Panc1 (cell line): ENCODE data around the gene SAPCD1. TPM values are rescaled to one million over a fixed set of nuclear protein-coding genes. Genes with fewer than 3 reads are reported as not detected.
A peak's percentile ranks its signal among the peaks of the same experiment; 100 is the strongest.

Experiments
- ATAC-seq: fragments of 200-7000 bp; cut with Tn5 transposase; 2 replicates; pipeline ENCODE4 v1.9.1; 2020; ENCODE audit warnings: mild to moderate bottlenecking, moderate library complexity
- BruUV-seq: library from RNA; stranded (reverse); fragments of 400-500 nt; replicated peaks from 2 replicates; lab custom pipeline; 2021; lab: Mats Ljungman, UMichigan
- CTCF ChIA-PET: fragments of 300-600 bp; sonication (Branson Sonifier 250); formaldehyde crosslinking; loops from one replicate; lab custom pipeline; 2022; ENCODE audit warnings: antibody characterized with exemption; lab: Charles Lee
- POLR2A ChIA-PET: fragments of 300-600 bp; sonication (Branson Sonifier 250); formaldehyde crosslinking; loops from one replicate; lab custom pipeline; 2022; ENCODE audit warnings: antibody characterized with exemption; lab: Charles Lee
- DNase-seq: peaks from one replicate; pipeline ENCODE4 v3.0.0-alpha.2; 2010; ENCODE audit warnings: low read depth, low spot score
- H3K27ac ChIP-seq: 2 replicates; pipeline ENCODE4 v1.5.1; 2011; ENCODE audit warnings: mild to moderate bottlenecking, low read length, inconsistent platforms
- H3K27me3 ChIP-seq: fragments of 200-500 bp; sonication (Bioruptor generic); 2 replicates; pipeline ENCODE4 v1.6.0; 2014; ENCODE audit warnings: low read length, inconsistent platforms; ENCODE audit not compliant: control insufficient read depth, insufficient read depth
- H3K36me3 ChIP-seq: fragments of 200-500 bp; sonication (Bioruptor generic); 2 replicates; pipeline ENCODE4 v1.5.1; 2014; ENCODE audit warnings: inconsistent platforms, mild to moderate bottlenecking, low read length, moderate library complexity; ENCODE audit not compliant: control insufficient read depth, insufficient read depth
- H3K4me1 ChIP-seq: 2 replicates; pipeline ENCODE4 v1.5.1; 2011; ENCODE audit warnings: inconsistent platforms, mild to moderate bottlenecking, low read length, moderate library complexity; ENCODE audit not compliant: control insufficient read depth, insufficient read depth
- H3K4me3 ChIP-seq, 2 experiments: 2 replicates each; pipeline ENCODE4 v1.5.1; 2011 to 2012; ENCODE audit warnings: low read depth in 2 of 2, low read length in 2 of 2, mild to moderate bottlenecking in 2 of 2, inconsistent platforms in 1 of 2, moderate library complexity in 1 of 2
- H3K9me3 ChIP-seq: fragments of 200-500 bp; sonication (Bioruptor generic); 2 replicates; pipeline ENCODE4 v1.5.1; 2014; ENCODE audit warnings: low read depth, mild to moderate bottlenecking, inconsistent platforms, low read length, moderate library complexity; ENCODE audit not compliant: control insufficient read depth, insufficient read depth
- CTCF ChIP-seq: fragments of 450-650 bp; IDR thresholded peaks from 2 replicates; pipeline ENCODE4 v1.5.1; 2017; ENCODE audit warnings: mild to moderate bottlenecking
- POLR2AphosphoS5 ChIP-seq: IDR thresholded peaks from 2 replicates; pipeline ENCODE4 v1.6.1; 2012; ENCODE audit warnings: mild to moderate bottlenecking, low read depth, low read length, moderate library complexity
- REST ChIP-seq, 2 experiments: IDR thresholded peaks; 2 replicates each; pipeline ENCODE4 v1.6.1; 2011 to 2012; ENCODE audit warnings: low read depth in 2 of 2, control low read depth in 1 of 2, low read length in 1 of 2, mild to moderate bottlenecking in 1 of 2, moderate library complexity in 1 of 2; ENCODE audit not compliant: insufficient read depth in 1 of 2
- SIN3A ChIP-seq: IDR thresholded peaks from 2 replicates; pipeline ENCODE4 v1.6.1; 2012; ENCODE audit warnings: low read depth, mild to moderate bottlenecking, low read length, moderate library complexity, borderline replicate concordance; ENCODE audit not compliant: insufficient read depth
- TCF7L2 ChIP-seq: IDR thresholded peaks from 2 replicates; pipeline ENCODE4 v1.6.1; 2011; ENCODE audit warnings: mild to moderate bottlenecking, low read depth, low read length, inconsistent platforms
- in situ Hi-C: cut with HindIII; loops from 2 replicates; pipeline ENCODE4 v1.10.0; 2016; ENCODE audit warnings: low sequenced_read_pairs, low pct_unique_long_range_greater_than_20kb
- intact Hi-C: fragments of 100-400 bp; cut with micrococcal nuclease; formaldehyde crosslinking; loops from one replicate; pipeline ENCODE4 v1.10.0; 2022; ENCODE audit not compliant: unreplicated experiment
- total RNA-seq: library from RNA; stranded (reverse); gene quantifications from one replicate; pipeline ENCODE4 v1.2.1, GENCODE V29; 2021; ENCODE audit not compliant: unreplicated experiment

SAPCD1 gene
- total RNA-seq, 1 experiment from 2014 or later, result 6.3 TPM

GRCh38 chr6:31750411-31751022, 11.9 kb upstream of the SAPCD1 start:
- in situ Hi-C loops, result no loop called here
- ATAC-seq, result no peak
- intact Hi-C loops, result no loop called here
- BruUV-seq, result no TSS peak
- no peak for DNase-seq
- Histone ChIP-seq H3K4me3 (no peak overlapping the region), H3K4me1 (0 out of 2 replicates have a peak, but pooled peaks cover 3% of the 10 kb centered on the region), H3K27ac (no peak overlapping the region), H3K36me3 (no peaks in the 10 kb centered on the region), H3K9me3 (no peaks in the 10 kb centered on the region), H3K27me3 (no peaks in the 10 kb centered on the region)
- ChIA-PET CTCF (no interaction called here), POLR2A (no interaction called here)
- TF ChIP-seq SIN3A, result no peak
- no peak; the same call in 1 of the 2 replicates for TF ChIP-seq POLR2AphosphoS5
- no peak for TF ChIP-seq CTCF
- no peak for TF ChIP-seq REST (IDR thresholded peaks at IDR 0.05; ENCODE audit: insufficient read depth in 1 of 2, low read depth in 2 of 2, low read length in 1 of 2)
- TF ChIP-seq TCF7L2, result no peak

- ChIA-PET CTCF (no interaction called here), POLR2A (interaction anchor here (1.8 kb wide), 1 partner anchor 14 kb away, joined by 6 read pairs; no protein-coding TSS in a partner anchor)
- Histone ChIP-seq H3K4me1 (0 out of 2 replicates have a peak, but pooled peaks cover 3% of the 10 kb centered on the region), H3K4me3 (no peak overlapping the region), H3K36me3 (no peaks in the 10 kb centered on the region), H3K27ac (no peak overlapping the region), H3K27me3 (no peaks in the 10 kb centered on the region), H3K9me3 (no peaks in the 10 kb centered on the region)
- intact Hi-C loops, result no loop called here
- DNase-seq (no peak), ATAC-seq (peak; percentile 86)
- in situ Hi-C loops, result no loop called here
- BruUV-seq, result no TSS peak
- TF ChIP-seq POLR2AphosphoS5 (0 out of 2 replicates have a peak, but pooled peaks have one; percentile 33), TCF7L2 (no peak)
These were observed 9.6 kb upstream of the SAPCD1 start for GRCh38 chr6:31752739-31753319.

GRCh38 chr6:31758281-31758680, 4.2 kb upstream of the SAPCD1 start:
- in situ Hi-C loops (no loop called here), intact Hi-C loops (no loop called here)
- H3K9me3 ChIP-seq, result no peaks in the 10 kb centered on the region
- DNase-seq (no peak), ATAC-seq (no peak)
- ChIA-PET POLR2A (interaction anchor here (0.6 to 1.2 kb wide), 2 partner anchors 57 to 58 kb away, joined by 3 to 8 read pairs; partner anchors contain the start of genes HSPA1A and HSPA1L), CTCF (no interaction called here)
- BruUV-seq, result no TSS peak
- no peaks in the 10 kb centered on the region for H3K36me3 ChIP-seq
- no peaks in the 10 kb centered on the region for H3K27me3 ChIP-seq
- no peak overlapping the region for H3K4me3 ChIP-seq
- no peaks in the 10 kb centered on the region for H3K4me1 ChIP-seq
- H3K27ac ChIP-seq, result no peak overlapping the region
- TF ChIP-seq REST (IDR thresholded peaks at IDR 0.05; ENCODE audit: insufficient read depth in 1 of 2, low read depth in 2 of 2, low read length in 1 of 2), result no peak
